Cardiac muscle cell (in vitro differentiated cells and primary cell): Measurements from ENCODE around the gene ATG101. TPM values are rescaled to one million over a fixed set of nuclear protein-coding genes. Genes with fewer than 3 reads are reported as not detected.
A peak's percentile ranks its signal among the peaks of the same experiment; 100 is the strongest.

Source experiments
- DNase-seq, 2 donors: peaks; one replicate each; pipeline versions ENCODE4 v3.0.0 to v3.0.0-alpha.2; 2010 to 2017; ENCODE audit warnings: low read depth in 1 of 2, low spot score in 1 of 2
- H3K27ac ChIP-seq: fragments of 200-600 bp; sonication (generic); 2 replicates; pipeline ENCODE4 v1.5.1; 2016
- H3K27me3 ChIP-seq: fragments of 200-600 bp; sonication (generic); 2 replicates; pipeline ENCODE4 v1.6.0; 2016; ENCODE audit warnings: control low read depth
- H3K36me3 ChIP-seq: fragments of 200-600 bp; sonication (generic); 2 replicates; pipeline ENCODE4 v1.5.1; 2016; ENCODE audit warnings: control low read depth
- H3K4me1 ChIP-seq: fragments of 200-600 bp; sonication (generic); 2 replicates; pipeline ENCODE4 v1.8.1; 2017; ENCODE audit warnings: low read depth, mild to moderate bottlenecking, mixed run types
- H3K4me3 ChIP-seq: fragments of 200-600 bp; sonication (generic); 2 replicates; pipeline ENCODE4 v1.5.1; 2016; ENCODE audit warnings: mild to moderate bottlenecking
- H3K9me3 ChIP-seq: fragments of 200-600 bp; sonication (generic); 2 replicates; pipeline ENCODE4 v1.5.1; 2017; ENCODE audit warnings: low read depth, mild to moderate bottlenecking, control low read depth
- polyA plus RNA-seq: library from polyadenylated mRNA; unstranded; fragments of >200 nt; fragmentation: Nextera tagmentation; extraction: Ambion mirVana; gene quantifications from 2 replicates; pipeline ENCODE4 v1.2.1, GENCODE V29; 2016
- total RNA-seq: library from RNA; depleted of rRNA; stranded (reverse); fragments of >200 nt; gene quantifications from 2 replicates; pipeline ENCODE4 v1.2.3, GENCODE V29; 2016
- TF ChIP-seq, protein P1 (sequence below): IDR thresholded peaks from 2 replicates; pipeline ENCODE4 v1.5.1; 2012; ENCODE audit warnings: low read depth, mild to moderate bottlenecking, low read length

Gene ATG101
- total and polyA plus RNA-seq, 2 experiments from 2014 or later, result 36.6 to 37.4 TPM

DNA sequence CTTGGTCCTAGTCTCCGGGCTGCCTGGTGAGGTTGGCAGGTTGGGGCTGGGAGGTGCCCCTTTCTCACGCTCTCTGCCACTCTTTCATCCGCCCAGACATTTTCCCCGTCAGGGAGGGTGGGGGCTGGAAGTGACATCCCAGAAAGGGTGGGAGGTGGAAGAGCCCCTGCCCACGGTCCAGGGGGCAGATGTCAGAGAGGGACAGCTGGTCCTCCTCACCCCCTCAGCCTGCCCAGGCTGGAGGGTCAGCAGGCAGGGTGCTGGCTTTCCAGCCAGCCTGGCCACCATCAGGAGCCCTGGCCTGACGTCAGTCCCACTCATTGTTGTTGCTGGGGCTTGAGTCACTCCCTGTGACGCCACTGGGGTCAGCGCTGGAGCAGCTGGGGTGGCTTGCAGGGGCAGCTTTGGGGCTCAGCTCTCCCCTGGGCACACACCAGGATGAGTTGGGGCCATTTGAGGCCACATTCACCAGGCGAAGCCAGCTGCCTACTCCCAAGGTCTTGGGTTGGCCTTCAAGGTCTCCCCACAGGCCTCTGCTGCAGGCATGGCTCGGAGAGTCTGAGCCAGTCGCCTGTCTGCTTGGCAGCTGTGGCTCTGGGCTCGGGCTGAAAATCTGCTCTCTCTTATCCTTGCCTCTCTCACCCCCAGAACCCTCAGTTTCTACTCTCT lies 5.7 kb upstream of the ATG101 start:
- H3K36me3 ChIP-seq, result no peaks in the 10 kb centered on the region
- DNase-seq, result peak in 1 of 2 donors; percentile 90
- TF ChIP-seq, protein P1, sequence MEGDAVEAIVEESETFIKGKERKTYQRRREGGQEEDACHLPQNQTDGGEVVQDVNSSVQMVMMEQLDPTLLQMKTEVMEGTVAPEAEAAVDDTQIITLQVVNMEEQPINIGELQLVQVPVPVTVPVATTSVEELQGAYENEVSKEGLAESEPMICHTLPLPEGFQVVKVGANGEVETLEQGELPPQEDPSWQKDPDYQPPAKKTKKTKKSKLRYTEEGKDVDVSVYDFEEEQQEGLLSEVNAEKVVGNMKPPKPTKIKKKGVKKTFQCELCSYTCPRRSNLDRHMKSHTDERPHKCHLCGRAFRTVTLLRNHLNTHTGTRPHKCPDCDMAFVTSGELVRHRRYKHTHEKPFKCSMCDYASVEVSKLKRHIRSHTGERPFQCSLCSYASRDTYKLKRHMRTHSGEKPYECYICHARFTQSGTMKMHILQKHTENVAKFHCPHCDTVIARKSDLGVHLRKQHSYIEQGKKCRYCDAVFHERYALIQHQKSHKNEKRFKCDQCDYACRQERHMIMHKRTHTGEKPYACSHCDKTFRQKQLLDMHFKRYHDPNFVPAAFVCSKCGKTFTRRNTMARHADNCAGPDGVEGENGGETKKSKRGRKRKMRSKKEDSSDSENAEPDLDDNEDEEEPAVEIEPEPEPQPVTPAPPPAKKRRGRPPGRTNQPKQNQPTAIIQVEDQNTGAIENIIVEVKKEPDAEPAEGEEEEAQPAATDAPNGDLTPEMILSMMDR, result no peak
- no peak overlapping the region for H3K4me3 ChIP-seq
- no peaks in the 10 kb centered on the region for H3K9me3 ChIP-seq
- H3K4me1 ChIP-seq, result no peaks in the 10 kb centered on the region
- H3K27me3 ChIP-seq, result no peaks in the 10 kb centered on the region
- no peak overlapping the region for H3K27ac ChIP-seq

GRCh38 chr12:52066346-52067080 lies 3.3 kb upstream of the ATG101 start:
- no peaks in the 10 kb centered on the region for H3K36me3 ChIP-seq
- no peaks in the 10 kb centered on the region for H3K9me3 ChIP-seq
- peaks cover 7% of the 10 kb centered on the region for H3K4me1 ChIP-seq
- TF ChIP-seq, protein P1, result no peak
- no peaks in the 10 kb centered on the region for H3K27me3 ChIP-seq
- no peak for DNase-seq
- no peak overlapping the region for H3K27ac ChIP-seq
- no peak overlapping the region for H3K4me3 ChIP-seq

DNA sequence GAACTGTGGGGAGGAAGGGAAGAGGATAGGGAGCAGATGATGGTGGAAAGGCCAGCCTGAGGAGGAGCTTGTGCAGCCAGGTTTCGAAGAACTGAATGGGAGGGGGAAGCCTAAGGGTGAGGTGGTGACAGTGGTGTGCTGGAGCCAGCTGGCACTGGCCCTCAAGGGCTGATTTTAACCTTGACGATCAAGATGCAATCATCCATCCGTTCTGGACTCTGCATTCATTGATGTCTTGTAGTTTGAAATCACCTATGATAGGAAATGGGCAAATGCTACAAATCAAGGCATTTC lies 2.8 kb upstream of the ATG101 start:
- Histone ChIP-seq H3K27me3 (no peaks in the 10 kb centered on the region), H3K27ac (no peak overlapping the region), H3K4me3 (no peak overlapping the region), H3K9me3 (no peaks in the 10 kb centered on the region), H3K4me1 (peaks cover 7% of the 10 kb centered on the region), H3K36me3 (no peaks in the 10 kb centered on the region)
- TF ChIP-seq, protein P1, result no peak
- DNase-seq, result no peak

DNA sequence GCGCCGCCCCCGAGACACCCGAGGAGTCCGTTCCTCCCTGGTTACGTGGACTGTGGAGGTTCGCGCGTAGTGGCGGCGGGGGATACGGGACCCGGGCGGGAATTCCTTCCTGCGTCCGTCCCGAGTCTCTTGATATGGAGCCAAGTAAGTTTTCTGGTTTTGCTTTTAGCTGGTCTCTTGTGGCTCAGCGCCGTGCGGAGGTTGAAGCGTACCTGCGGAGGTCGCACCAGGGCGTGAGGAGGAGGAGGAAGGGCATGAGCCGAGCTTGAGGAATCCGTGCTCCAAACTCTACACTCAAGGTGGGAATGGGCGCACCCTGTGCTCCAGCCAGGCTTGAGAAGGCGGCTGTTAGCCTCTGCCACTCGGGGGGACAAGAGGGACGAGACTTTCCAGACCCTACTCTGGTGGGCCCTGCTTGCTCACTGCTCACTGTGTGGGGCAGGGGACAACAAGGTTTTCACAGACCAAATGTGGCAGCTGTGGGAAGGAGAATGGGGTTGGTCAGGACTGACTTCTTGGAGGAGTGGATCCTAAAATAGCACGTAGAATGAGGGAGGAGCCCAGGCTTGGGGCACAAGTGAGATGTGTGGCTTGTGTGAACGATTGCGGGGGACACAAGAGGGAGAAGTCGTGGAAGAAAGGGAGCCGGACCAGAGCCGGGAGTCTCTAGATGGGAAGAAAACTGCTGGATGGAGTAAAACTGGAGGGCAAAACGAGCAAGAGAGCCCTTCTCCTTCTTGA lies 577 bp downstream of the ATG101 start:
- Histone ChIP-seq H3K27ac (peak overlapping the region; percentile 95), H3K4me1 (peaks cover 7% of the 10 kb centered on the region), H3K4me3 (peak overlapping the region; percentile 86), H3K36me3 (peaks cover 1% of the 10 kb centered on the region), H3K27me3 (no peaks in the 10 kb centered on the region), H3K9me3 (no peaks in the 10 kb centered on the region)
- no peak for DNase-seq
- TF ChIP-seq, protein P1, result peak; percentile 2

GRCh38 chr12:52073531-52074381 lies 4.0 kb downstream of the ATG101 start:
- Histone ChIP-seq H3K4me1 (peaks cover 7% of the 10 kb centered on the region), H3K27me3 (no peaks in the 10 kb centered on the region), H3K9me3 (no peaks in the 10 kb centered on the region), H3K27ac (no peak overlapping the region), H3K4me3 (no peak overlapping the region), H3K36me3 (peaks cover 3% of the 10 kb centered on the region)
- DNase-seq, result peak in 1 of 2 donors; percentile 73
- TF ChIP-seq, protein P1, result no peak
